GM12878 (cell line): ENCODE results near the gene MFN2. TPM values are rescaled to one million over a fixed set of nuclear protein-coding genes. Genes with fewer than 3 reads are reported as not detected.
A peak's percentile ranks its signal among the peaks of the same experiment; 100 is the strongest.

Experiments
- IKZF2 ChIP-seq, 2 experiments: fragments of 450-650 bp; IDR thresholded peaks; 2 replicates each; pipeline ENCODE4 v1.6.1; 2017; ENCODE audit warnings: mild to moderate bottlenecking in 2 of 2, moderate library complexity in 2 of 2
- NR2F1 ChIP-seq: fragments of 450-650 bp; conservative IDR thresholded peaks from 2 replicates; pipeline ENCODE4 v1.6.1; 2017; ENCODE audit warnings: mild to moderate bottlenecking
- PKNOX1 ChIP-seq: fragments of 450-650 bp; IDR thresholded peaks from 2 replicates; pipeline ENCODE4 v1.6.1; 2016; ENCODE audit warnings: mild to moderate bottlenecking
- RAD51 ChIP-seq: fragments of 450-650 bp; IDR thresholded peaks from 2 replicates; pipeline ENCODE4 v1.6.1; 2016; ENCODE audit warnings: moderate library complexity, mild to moderate bottlenecking, inconsistent platforms
- TAF1 ChIP-seq: IDR thresholded peaks from 2 replicates; pipeline ENCODE4 v1.6.1; 2011; ENCODE audit warnings: mild to moderate bottlenecking, low read depth, low read length, borderline replicate concordance
- YY1 ChIP-seq: IDR thresholded peaks from 2 replicates; pipeline ENCODE4 v1.6.1; 2011; ENCODE audit warnings: low read depth, mild to moderate bottlenecking, low read length
- polyA plus RNA-seq, 11 experiments: library from polyadenylated mRNA; depleted of rRNA in 4 of 11; unstranded in 6 of 11; stranded (reverse) in 5 of 11; fragments of >200 nt; fragmentation: Nextera tagmentation in 4 of 11; fragmentation: Illumina TruSeq in 1 of 11; extraction: Ambion mirVana in 4 of 11; extraction: Trizol in 1 of 11; gene quantifications; 1 replicate in 1 of 11; 2 replicates in 10 of 11; pipeline versions ENCODE4 v1.2.1 to v1.2.3, GENCODE V29; 2011 to 2016; ENCODE audit warnings: inconsistent platforms in 2 of 11, missing spikeins in 2 of 11, low read depth in 1 of 11
- total RNA-seq, 4 experiments: library from RNA; depleted of rRNA in 3 of 4; stranded (reverse); fragments of >200 nt in 3 of 4; fragmentation: Illumina TruSeq in 1 of 4; extraction: Trizol in 1 of 4; gene quantifications; 2 replicates each; pipeline versions ENCODE4 v1.2.1 to v1.2.3, GENCODE V29; 2013 to 2021
- TF ChIP-seq, protein P1 (sequence below): IDR thresholded peaks from 2 replicates; pipeline ENCODE4 v1.6.1; 2011; ENCODE audit warnings: borderline replicate concordance, low read depth, mild to moderate bottlenecking, moderate library complexity, low read length; ENCODE audit not compliant: insufficient read depth, poor library complexity, severe bottlenecking

MFN2 gene
- total and polyA plus RNA-seq, 10 of the 15 experiments (the other 5 are each of a cell fraction or from before 2014, with no cell fraction given), result 5.3 to 64.4 (median 48.1) TPM

- TF ChIP-seq IKZF2 (IDR thresholded peaks at IDR 0.05), result peak; percentile 9 to 33; a peak in 3 of 4 replicates
- peak; percentile 21; the same call in 1 of the 2 replicates for TF ChIP-seq PKNOX1
- TF ChIP-seq YY1, result 0 out of 2 replicates have a peak, but pooled peaks have one; percentile 4
- peak; percentile 63 for TF ChIP-seq RAD51
- peak; percentile 56 for TF ChIP-seq NR2F1
- TF ChIP-seq TAF1, result 0 out of 2 replicates have a peak, but pooled peaks have one; percentile 7
- TF ChIP-seq, protein P1, sequence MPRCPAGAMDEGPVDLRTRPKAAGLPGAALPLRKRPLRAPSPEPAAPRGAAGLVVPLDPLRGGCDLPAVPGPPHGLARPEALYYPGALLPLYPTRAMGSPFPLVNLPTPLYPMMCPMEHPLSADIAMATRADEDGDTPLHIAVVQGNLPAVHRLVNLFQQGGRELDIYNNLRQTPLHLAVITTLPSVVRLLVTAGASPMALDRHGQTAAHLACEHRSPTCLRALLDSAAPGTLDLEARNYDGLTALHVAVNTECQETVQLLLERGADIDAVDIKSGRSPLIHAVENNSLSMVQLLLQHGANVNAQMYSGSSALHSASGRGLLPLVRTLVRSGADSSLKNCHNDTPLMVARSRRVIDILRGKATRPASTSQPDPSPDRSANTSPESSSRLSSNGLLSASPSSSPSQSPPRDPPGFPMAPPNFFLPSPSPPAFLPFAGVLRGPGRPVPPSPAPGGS, result peak; percentile 53
These were observed 59.7 kb downstream of the MFN2 start (continued) for GRCh38 chr1:12039824-12040456.
